GM21390 (cell line): ENCODE results near the gene NCOA1.
"Not testable (repeated sequence)": the region's sequence is repeated elsewhere in the genome, so short reads cannot be mapped to it uniquely, and the experiment has no call there.

Experiments
- ATAC-seq: cut with Tn5 transposase; IDR thresholded peaks from one replicate; pipeline ENCODE4 v1.9.1; 2021; ENCODE audit not compliant: unreplicated experiment

NCOA1 gene

DNA sequence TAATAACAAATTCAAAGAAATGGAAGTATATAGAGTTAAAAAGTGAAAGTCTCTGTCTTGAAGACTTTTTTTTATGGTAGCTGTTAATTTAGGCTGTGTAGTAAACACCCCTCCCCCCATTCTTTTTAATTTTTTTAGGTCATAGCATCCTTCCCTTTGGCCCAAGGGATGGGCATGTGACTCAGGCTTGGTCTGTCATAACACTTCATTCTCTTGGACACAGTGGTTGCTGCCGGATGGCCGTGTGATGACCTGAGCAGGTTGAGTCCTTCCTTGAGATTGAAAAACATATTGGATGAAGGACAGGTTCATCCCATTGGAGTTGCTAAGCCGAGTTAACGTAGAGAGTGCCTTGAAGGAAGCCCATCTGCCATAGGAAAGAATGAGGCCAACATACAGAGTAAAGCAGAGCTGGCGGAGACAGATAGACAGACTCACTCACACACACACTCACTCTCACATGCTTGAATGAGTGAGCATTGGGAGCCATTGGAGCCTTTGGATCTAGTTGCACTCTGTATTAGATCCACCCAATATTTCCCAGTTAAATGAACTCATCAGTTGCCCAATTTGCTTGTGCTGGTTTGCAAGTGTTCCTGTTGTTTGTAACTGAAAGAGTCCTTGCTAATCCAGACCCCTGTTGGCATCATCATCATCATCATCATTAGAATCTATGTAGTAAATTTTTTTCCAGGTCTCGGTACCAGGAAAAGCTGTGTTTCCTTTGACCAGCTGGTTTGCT, 14.7 kb downstream of the NCOA1 start:
- no peak for ATAC-seq

DNA sequence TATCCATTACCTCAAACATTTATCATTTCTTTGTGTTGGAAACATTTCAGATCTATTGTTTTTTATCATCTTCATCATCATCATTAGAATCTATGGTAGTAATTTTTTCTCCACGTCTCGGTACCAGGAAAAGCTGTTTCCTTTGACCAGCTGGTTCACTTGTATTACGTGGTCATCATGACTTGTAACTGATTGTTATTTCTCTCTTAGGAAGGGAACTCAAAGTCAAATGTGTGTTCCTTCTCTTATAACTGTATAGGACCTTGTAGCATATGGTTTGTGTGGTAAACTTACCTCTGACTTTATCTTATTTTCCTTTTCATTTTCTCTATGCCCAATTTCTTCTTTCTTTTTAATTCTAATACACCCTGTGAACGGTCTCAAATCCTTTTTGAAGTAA, 16.5 kb downstream of the NCOA1 start:
- ATAC-seq: no peak

- ATAC-seq: no peak
These were observed 17.8 kb downstream of the NCOA1 start for GRCh38 chr2:24508878-24509277.

- ATAC-seq: peak; percentile 79
These were observed 18.4 kb downstream of the NCOA1 start for GRCh38 chr2:24509425-24509824.

DNA sequence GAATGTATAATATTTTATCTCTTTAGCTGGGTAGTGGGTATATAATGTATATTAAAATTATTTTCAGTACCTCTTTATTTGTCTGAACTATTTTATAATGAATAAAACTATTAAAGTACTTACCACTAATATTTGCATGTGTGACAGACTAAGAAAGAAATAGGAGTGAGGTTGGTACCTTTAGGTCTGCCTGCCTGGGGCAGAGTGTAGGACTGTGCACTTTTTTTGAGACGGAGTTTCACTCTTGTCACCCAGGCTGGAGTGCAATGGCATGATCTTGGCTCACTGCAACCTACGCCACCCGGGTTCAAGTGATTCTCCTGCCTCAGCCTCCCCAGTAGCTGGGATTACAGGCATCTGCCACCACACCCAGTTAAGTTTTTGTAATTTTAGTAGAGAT, 18.8 kb downstream of the NCOA1 start:
- no peak for ATAC-seq

DNA sequence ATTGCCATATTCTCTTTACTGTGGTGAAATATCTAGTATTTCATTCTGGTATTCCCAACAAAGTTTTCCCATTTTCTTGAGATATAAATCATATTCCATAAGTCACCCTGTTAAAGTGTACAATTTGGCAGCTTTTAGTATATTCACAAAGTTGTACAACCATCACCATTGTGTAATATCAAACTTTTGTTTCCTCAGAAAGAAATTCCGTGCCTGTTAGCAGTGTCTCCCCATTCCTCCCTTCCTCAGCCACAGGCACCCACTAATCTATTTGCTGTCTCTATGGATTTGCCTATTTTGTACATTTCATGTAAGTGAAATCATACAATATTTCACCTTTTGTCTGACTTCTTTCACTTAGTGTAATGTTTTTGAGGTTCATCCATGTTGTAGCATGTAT, 19.7 kb downstream of the NCOA1 start:
- ATAC-seq: no peak

GRCh38 chr2:24511198-24511597, 20.1 kb downstream of the NCOA1 start:
- no peak for ATAC-seq

DNA sequence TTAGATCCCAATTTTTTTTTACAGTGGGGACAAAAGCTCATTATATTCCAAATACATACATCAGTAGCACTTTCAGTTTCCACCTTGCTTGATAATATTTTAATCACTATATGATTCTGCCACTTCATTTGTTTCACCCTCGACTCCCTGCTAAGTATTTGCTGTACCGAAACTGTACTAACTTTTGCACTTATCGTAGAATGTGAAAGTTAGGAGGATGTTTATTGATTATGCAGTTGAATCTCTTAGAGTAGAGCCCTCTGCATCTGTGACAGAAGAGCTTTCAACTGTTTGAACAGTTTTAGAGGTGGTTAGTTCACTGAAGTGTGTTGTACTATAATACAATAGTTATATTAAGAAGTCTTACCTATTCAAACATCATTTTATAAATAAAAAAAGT, 20.8 kb downstream of the NCOA1 start:
- no peak for ATAC-seq

GRCh38 chr2:24512404-24512803, 21.4 kb downstream of the NCOA1 start:
- ATAC-seq: no peak

- ATAC-seq: no peak
These were observed 21.8 kb downstream of the NCOA1 start for GRCh38 chr2:24512831-24513230.

DNA sequence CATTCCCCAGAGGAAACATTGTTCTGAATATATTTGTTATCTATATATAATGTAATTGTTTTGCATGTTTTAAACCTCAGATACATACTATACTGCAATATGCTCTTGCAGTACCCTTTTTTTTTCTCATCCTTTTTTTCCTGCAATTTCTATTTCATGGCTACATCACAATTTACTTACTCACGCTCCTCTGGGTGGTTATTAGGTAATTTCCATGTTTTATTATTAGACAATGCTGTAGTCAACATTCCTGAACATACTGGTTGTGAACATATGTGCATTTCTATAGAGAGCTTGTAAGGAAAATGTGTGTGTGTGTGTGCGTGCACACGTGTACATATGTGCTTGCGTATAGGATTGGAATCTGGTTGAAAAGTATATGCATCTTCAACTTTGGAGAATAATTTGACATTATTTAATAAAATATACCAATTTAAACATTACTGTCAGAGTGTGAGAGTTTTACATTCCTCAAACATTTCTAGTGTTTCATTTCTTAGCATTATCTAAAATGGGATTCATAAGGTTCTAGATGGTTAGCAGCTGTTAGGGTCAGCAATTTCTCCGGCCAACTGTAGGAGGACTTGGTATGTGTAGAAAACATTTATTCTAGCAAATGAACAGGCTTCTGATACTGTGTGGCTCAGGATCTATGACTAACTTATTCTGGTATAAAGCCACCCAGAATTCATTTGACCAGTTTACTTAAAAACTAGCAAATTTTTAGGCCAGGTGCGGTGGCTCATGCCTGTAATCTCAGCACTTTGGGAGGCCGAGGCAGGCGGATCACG, 22.4 kb downstream of the NCOA1 start:
- ATAC-seq: no peak

DNA sequence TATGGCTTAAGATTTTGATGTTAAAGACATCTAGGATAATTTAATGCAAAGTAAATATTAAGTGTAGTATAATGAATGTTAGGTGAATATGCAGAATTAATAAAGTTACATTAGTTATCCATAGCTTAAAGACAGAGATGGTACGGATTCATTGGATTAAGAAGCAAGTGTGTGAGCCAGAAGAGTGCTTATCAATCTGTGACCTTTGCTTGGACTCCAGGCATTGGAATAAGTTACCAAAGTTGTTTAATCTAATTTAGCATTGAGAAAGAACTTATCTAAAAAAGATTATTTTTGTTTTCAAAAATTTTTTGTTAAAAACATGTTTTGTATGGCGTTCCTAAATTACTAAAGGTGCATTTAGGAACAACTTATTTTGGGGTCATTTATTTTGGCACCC, 23.8 kb downstream of the NCOA1 start:
- ATAC-seq: no peak

DNA sequence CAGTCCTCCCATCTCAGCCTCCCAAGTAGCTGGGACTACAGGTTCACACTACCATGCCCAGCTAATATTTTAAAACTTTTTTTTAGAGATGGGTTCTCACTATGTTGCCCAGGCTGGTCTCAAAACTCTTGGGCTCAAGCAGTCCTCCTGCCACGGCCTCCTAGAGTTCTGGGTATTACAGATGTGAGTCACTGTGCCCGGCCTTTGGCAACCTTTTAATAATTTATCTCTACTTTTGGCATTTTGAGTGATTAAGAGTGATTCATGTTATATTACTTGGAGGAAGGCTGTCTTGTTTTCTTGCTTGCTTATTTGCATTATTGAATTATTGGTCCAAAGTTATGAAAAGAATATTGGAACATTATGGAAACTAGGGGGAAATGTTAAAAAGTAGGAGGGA, 24.3 kb downstream of the NCOA1 start:
- ATAC-seq: no peak

- no peak for ATAC-seq
These were observed 24.8 kb downstream of the NCOA1 start for GRCh38 chr2:24515831-24516230.

- ATAC-seq: no peak
These were observed 26.2 kb downstream of the NCOA1 start for GRCh38 chr2:24517247-24517646.

GRCh38 chr2:24520175-24520574, 29.1 kb downstream of the NCOA1 start:
- ATAC-seq: no peak

DNA sequence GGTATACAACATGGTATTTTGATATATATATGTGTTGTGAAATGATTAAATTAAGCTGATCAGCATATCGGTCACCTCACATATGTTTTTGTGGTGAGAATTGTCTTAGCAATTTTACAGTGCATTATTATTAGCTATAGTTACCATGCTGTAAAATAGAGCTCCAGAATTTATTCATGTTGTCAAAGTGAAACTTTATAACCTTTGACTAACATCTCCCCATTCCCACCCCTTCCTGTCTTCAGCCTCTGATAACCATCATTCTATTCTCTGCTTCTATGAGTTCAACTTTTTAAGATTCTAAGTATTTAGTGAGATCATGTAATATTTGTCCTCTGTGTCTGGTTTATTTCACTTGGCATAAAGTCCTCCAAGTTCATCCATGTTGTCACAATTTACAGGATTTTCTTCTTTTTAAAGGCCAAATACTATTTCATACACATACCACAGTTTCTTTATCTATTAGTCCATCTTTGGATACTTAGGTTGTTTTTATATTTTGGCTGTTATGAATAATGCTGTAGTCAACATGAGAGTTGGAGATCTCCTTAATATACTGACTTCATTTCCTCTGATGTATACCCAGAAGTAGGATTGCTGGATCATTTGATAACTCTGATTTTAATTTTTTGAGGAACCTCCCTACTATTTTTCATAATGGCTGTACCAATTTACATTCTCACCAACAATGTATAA, 30.3 kb downstream of the NCOA1 start:
- no peak for ATAC-seq

DNA sequence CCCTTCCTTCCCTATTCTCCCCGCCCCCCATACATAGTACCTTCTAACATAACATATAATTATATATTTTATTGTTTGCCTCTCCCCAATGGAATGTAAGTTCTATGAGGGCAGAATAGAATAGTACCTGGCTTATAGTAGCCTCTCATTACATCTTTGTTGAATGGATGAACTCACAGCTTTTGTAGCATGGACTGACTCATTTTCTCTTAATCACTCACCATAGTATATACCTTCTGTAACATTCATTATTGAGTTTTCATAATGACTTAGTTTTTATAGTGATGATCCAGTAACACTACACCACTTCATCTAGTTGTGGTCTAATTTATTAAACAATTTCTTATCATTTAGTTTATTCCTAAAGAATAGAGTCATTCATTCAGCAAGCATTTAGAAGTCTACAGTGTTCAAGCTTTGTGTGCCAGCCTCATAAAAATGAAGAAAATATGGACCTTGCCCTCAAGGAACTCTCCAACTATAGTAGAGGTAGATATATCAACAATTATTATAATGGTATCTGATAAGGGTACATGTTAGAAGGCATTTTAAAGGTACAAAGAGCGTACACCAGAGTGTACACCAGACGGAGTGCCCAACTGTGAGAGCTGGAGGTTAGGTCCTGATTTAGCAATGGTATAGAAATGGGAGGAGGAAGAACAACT, 31.1 kb downstream of the NCOA1 start:
- no peak for ATAC-seq

- no peak for ATAC-seq
These were observed 36.5 kb downstream of the NCOA1 start for GRCh38 chr2:24527536-24527935.

DNA sequence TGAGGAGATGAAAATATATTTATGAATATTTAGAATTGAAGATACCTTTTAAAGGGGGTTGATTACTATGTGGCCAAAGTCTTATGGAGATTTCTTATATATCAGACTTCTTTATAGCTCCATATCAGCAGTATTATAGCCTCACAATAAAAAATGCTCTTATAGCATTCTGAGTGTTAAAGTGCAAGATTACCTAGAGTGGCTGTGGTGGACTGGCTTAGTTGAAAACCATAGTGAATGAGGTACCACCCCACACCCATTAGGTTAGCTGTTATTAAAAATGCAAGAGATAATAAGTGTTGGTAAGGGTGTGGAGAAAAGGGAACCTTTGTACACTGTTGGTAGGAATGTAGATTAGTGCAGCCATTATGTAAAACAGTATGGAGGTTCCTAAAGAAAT, 39.7 kb downstream of the NCOA1 start:
- ATAC-seq: no peak

DNA sequence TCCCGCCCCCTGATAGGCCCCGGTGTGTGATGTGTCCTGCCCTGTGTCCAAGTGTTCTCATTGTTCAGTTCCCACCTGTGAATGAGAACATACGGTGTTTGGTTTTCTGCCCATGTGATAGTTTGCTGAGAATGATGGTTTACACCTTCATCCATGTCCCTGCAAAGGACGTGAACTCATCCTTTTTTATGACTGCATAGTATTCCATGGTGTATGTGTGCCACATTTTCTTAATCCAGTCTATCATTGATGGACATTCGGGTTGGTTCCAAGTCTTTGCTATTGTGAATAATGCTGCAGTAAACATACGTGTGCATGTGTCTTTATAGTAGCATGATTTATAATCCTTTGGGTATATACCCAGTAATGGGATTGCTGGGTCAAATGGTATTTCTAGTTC, 40.6 kb downstream of the NCOA1 start:
- not testable (repeated sequence) for ATAC-seq
